Posterior vena cava (tissue), 2 donors: Measurements from ENCODE around the gene DBN1. TPM values are rescaled to one million over a fixed set of nuclear protein-coding genes. Genes with fewer than 3 reads are reported as not detected.
A peak's percentile ranks its signal among the peaks of the same experiment; 100 is the strongest.
"Not testable (repeated sequence)": the region's sequence is repeated elsewhere in the genome, so short reads cannot be mapped to it uniquely, and the experiment has no call there.

ENCODE experiments used
- DNase-seq: peaks from one replicate; pipeline ENCODE4 v3.0.0-alpha.2; 2020; ENCODE audit warnings: low spot score
- intact Hi-C, 2 donors: fragments of 100-400 bp; cut with DNase I; formaldehyde crosslinking; loops; one replicate each; pipeline versions ENCODE4 v1.14.1 to v1.14.2; 2022 to 2023
- total RNA-seq, 2 donors: library from RNA; stranded (reverse); fragmentation: NEBNext Ultra II Directional; extraction: Animal tissue kit (Norgen Biotek cat#: 25700); gene quantifications; one replicate each; pipeline ENCODE4 v1.2.1, GENCODE V29; 2021
- donor health status: DM: yes; HTN: yes; CAD: no.
- donor health status: DM: yes; HTN: yes; CAD: no.

The DBN1 gene
- total RNA-seq, 2 donors from 2014 or later, result 94.9 to 121 TPM

GRCh38 chr5:177494346-177495195 is 21.1 kb upstream of the DBN1 start:
- intact Hi-C loops, result loop anchor here (1.0 to 5.0 kb wide), 2 partner anchors 8 to 102 kb away; no protein-coding TSS in a partner anchor

DNA sequence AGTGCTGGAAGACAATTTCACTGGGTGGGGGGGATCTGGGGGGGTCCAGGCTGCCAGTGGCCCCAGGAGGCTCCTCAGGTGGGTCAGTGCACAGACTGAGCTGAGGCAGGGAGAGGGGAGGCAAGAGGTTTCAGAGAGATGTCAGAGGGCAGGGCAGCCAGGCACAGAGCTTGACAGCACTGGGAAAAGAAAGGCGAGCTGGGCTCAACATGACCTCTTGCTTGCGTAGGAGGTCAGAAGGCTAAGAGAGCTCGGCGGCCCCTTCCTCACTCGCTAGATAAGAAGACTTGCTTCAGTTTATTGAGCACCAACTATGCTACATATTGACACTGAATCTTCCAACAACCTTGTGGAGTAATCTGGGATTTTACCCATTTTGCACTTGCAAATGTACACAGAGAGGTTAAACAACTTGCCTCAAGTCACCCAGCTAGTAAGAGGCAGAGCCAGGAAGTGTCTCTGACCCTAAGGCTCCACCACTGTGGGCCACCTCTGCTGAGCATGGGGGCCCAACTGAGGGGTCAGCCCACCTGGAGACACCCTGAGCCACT is 20.4 kb upstream of the DBN1 start:
- DNase-seq, result no peak
- intact Hi-C loops, result loop anchor here in 1 of 2 donors (1.0 kb wide), 1 partner anchor 8 kb away; no protein-coding TSS in a partner anchor

More at GRCh38 chr5:177494346-177495195, 21.1 kb upstream of the DBN1 start:
- DNase-seq, result peak; percentile 96

DNA sequence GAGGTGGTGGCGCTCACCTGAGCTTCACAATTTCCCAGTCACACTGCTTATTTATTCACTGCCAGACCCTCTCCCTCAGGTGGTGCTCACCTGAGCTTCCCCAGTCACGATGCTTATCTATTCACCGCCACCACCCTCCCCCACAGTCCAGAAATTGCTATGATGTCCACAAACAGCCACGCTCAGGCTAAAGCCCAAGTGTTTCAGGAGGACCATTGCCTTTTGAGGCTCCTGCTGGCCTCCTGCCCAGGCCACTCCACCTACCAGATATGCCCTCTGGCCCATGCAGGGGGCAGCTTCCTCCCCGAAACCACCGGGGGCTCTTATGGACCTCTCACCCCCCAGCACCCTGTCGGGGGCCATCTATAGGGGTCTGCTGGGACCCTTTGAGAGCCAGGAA is 19.4 kb upstream of the DBN1 start:
- no peak for DNase-seq
- intact Hi-C loops, result no loop called here

DNA sequence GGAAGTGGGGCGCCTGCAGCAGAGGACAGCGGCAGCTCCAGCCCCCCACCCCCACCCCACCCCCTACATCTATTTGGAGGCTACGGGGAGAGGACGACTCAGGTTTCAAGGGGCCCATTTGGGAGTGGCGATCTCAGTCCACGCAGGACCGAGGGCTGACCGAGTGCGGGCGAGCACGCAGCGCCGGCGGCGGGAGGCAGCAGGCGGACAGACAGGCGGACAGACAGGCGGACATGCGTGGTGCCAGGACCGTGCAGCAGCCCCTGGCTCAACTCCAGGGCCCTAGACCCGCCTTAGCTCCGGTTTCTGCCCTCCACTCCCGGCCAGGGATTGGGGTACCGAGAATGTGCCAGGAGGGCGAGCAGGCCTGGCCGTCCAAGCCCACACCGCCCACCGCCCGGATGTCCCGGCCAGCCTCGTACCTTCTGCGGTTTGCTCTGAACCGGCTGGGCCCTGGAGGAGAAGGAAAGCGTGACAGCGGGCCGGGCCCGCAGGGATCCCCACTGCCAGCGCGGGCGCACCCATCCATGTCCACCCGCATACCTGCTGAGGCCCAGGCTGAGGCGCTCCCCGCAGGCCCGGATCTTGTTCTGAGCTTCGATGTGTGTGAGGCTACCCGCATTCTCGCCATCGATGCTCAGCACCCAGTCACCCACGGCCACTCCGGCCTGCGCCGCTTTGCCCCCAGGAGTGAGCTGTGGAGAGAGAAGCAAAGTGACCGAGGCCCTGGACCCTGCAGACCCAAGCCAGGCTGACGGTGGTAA is 18.7 kb upstream of the DBN1 start:
- DNase-seq, result no peak
- intact Hi-C loops, result no loop called here

DNA sequence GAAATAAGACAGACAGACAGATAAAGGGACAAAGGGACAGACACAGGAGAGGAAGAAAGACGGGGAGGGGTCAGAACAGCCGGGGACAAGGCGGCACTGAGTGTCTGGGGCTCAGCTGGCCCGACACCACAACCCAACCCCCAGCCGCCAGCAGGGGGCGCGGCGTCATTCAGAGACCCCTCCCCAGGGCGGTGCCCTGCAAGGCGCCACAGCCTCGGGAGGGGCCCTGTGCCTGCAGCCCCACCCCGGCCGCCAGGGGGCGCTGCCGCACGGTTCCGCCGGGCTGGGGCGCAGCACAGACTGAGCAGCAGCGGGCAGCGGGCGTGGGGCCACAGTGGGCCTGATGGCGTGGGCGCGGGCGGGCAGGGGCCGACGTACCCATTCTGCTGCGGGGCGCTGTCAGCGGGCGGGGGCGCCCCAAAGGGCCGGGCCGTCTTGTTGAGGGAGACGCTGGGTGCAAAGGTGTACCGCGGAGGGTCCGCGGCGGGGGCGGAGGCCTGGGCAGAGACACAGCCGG is 18.1 kb upstream of the DBN1 start:
- no peak for DNase-seq
- intact Hi-C loops, result no loop called here

GRCh38 chr5:177490992-177491391 is 17.6 kb upstream of the DBN1 start:
- no peak for DNase-seq
- intact Hi-C loops, result no loop called here

GRCh38 chr5:177490311-177490991 is 17.0 kb upstream of the DBN1 start:
- intact Hi-C loops, result no loop called here

DNA sequence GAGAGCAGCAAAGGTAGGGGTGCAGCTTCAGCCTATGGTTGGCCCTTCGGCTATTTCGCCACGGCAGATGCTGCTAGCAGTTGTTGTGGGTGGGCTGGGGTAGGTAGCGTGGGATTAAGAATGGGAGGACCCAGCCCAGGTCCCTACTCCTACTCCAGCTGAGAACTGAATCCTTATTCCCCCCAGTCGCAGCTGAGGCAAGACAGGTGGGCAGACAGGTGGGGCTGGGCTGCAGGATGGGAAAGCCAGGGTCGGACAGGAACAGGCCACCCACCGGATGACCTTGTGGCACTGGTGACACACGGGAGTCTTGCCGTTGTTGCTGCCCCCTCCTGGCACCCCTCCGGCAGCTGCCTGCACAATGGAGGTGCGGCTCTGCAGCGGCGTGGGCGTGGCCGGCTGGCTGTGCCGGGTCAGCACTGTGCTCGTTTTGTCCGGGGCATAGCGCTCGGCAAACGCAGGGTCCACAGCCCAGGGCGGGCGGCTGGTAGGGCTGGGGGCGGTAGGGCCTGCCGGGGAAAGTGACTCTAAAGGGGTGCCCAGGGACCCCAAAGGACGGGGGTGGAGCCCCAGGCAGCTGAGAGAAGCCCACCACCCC is 15.8 kb upstream of the DBN1 start:
- intact Hi-C loops, result no loop called here
- no peak for DNase-seq

More at GRCh38 chr5:177490311-177490991, 17.0 kb upstream of the DBN1 start:
- no peak for DNase-seq

- DNase-seq, result no peak
- intact Hi-C loops, result no loop called here
These were observed 14.5 kb upstream of the DBN1 start for GRCh38 chr5:177487975-177488374.

- no peak for DNase-seq
- intact Hi-C loops, result no loop called here
These were observed 13.7 kb upstream of the DBN1 start for GRCh38 chr5:177487144-177487543.

DNA sequence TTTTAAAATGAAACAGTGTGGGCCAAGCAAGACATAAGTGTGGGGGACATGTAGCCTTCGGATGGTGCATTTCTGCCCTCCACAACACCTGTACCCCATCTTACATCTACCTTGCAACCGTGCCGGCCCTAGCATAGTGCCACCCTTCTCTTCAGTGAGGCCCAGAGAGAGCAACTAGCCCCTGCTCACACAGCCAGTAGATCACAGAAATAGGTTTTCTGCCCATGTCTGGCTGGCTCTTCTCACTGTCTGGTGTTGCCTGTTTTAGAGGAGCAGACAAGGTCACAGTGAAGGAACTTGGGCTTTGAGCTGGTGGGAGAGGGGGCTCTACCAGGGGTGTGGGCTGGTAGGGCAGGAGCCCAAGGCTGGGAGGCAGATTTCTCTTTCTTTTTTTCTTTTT is 12.8 kb upstream of the DBN1 start:
- intact Hi-C loops, result no loop called here

DNA sequence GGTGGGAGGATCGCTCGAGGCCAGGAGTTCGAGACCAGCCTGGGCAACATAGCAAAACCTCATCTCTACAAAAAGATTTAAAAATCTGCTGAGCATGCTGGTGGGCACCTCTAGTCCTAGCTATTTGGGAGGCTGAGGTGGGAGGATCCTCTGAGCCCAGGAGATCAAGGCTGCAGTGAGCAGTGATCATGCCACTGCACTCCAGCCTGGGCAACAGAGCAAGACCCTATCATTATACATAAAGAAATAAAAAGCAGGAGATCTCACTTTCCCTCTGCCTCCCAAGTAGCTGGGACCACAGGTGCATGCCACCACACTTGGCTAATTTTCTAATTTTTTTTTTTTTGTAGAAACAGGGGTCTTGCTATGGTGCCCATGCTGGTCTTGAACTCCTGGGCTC is 12.3 kb upstream of the DBN1 start:
- intact Hi-C loops, DNase-seq: not testable (repeated sequence)

More for the DNA sequence above, 12.8 kb upstream of the DBN1 start:
- DNase-seq, result no peak

- intact Hi-C loops, result no loop called here
- no peak for DNase-seq
These were observed 11.6 kb upstream of the DBN1 start for GRCh38 chr5:177484902-177485549.

DNA sequence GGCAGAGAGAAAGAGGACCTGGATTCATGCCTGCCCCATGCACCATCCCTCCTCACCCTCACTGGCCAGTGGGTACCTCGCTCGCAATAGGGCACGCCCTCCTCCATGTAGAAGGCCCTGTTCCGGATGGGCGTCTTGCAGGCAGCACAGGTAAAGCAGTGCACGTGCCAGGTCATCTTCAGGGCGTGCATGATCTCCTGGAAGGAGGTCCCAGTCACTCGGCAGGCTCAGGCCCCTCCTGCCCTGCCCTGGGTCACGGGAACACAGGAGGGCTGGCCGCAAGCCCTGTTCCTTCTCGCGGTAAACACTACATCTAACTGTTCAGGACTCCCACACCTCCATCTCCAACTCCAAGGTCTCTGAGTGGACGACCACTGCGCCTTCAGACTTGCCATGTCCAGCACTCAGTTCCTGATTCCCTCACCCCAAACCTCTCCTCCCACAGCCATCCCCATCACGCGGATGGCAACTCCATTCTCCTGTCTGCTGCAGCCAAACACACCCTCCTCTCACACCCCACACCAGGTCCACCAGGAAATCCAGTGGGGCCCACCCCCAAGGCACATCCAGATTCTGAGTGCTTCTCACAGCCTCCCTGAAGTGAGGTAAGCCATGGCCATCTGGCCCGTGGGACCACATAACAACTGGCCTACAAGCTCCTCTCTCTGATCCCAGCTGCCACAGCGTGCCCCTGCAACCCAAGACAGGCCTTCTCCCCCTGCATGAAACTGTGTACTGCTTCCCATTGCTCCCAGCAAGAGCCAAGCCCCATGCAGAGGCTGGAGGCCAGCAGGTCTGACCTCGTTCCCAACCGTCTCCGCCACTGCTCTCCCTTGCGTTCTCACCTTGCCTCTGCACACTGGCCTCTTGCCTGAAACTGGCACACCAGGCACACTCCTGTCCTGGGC is 10.8 kb upstream of the DBN1 start:
- intact Hi-C loops, result no loop called here
- no peak for DNase-seq

GRCh38 chr5:177483042-177483441 is 9.6 kb upstream of the DBN1 start:
- intact Hi-C loops, result no loop called here
- no peak for DNase-seq

GRCh38 chr5:177482359-177482795 is 8.9 kb upstream of the DBN1 start:
- DNase-seq, result no peak
- intact Hi-C loops, result no loop called here

DNA sequence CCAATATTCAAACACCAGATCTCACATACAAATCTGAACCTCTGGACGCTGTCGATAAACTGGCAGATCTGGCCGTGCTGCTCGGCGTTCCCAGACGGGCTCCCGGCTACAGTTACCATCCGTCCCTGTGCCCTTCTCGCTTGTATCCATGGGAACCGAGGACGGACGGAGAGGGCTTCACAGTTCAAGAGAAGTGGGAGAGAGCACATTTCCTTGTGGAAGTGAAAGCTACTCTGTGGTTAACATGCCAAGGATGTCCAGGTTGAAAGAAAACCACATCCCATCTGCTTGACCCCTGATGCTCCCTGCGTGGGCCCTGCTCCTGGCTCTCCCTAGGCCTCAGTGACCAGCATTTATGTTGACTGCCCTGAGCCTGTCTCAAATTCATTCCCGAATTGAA is 6.3 kb upstream of the DBN1 start:
- DNase-seq, result no peak
- intact Hi-C loops, result no loop called here
